DOHH2 (cell line): ENCODE data around the gene DAGLA.

Experiments used
- EZH2phosphoT487 ChIP-seq: fragments of 200-600 bp; sonication (generic); IDR thresholded peaks from 2 replicates; pipeline ENCODE4 v1.6.1; 2017; ENCODE audit warnings: borderline replicate concordance, mild to moderate bottlenecking, antibody characterized with exemption, low read length, moderate library complexity, mixed read lengths
- TF ChIP-seq, protein P1 (sequence below): fragments of 200-600 bp; sonication (generic); IDR thresholded peaks from one replicate; pipeline ENCODE4 v1.5.1; 2014; ENCODE audit warnings: antibody characterized with exemption, mild to moderate bottlenecking, low read depth, low read length; ENCODE audit not compliant: poor library complexity, severe bottlenecking

DNA sequence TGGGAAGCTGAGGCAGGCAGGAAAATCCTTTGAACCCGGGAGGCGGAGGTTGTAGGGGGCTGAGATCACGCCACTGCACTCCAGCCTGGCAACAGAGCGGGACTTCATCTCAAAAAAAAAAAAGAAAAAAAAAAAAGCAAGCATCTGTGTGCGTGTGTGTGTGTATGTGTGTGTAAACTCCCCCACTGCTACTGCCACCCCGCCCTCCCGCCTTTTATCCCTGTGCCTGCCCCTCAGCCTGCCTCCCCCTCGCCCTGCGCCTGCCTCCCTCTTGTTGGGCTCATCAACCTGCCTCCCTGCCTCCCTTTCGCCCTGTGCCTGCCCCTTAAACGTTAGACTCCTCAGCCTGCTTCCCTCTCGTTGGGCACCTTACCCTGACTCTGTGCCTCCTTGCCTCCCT, 94.2 kb downstream of the DAGLA start:
- TF ChIP-seq, protein P1, sequence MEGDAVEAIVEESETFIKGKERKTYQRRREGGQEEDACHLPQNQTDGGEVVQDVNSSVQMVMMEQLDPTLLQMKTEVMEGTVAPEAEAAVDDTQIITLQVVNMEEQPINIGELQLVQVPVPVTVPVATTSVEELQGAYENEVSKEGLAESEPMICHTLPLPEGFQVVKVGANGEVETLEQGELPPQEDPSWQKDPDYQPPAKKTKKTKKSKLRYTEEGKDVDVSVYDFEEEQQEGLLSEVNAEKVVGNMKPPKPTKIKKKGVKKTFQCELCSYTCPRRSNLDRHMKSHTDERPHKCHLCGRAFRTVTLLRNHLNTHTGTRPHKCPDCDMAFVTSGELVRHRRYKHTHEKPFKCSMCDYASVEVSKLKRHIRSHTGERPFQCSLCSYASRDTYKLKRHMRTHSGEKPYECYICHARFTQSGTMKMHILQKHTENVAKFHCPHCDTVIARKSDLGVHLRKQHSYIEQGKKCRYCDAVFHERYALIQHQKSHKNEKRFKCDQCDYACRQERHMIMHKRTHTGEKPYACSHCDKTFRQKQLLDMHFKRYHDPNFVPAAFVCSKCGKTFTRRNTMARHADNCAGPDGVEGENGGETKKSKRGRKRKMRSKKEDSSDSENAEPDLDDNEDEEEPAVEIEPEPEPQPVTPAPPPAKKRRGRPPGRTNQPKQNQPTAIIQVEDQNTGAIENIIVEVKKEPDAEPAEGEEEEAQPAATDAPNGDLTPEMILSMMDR: no peak
- TF ChIP-seq EZH2phosphoT487: no peak
